ENCODE data around the gene LAIR1. TPM values are rescaled to one million over a fixed set of nuclear protein-coding genes. Genes with fewer than 3 reads are reported as not detected.

The LAIR1 gene
- total RNA-seq, 1 experiment from 2014 or later = not detected

DNA sequence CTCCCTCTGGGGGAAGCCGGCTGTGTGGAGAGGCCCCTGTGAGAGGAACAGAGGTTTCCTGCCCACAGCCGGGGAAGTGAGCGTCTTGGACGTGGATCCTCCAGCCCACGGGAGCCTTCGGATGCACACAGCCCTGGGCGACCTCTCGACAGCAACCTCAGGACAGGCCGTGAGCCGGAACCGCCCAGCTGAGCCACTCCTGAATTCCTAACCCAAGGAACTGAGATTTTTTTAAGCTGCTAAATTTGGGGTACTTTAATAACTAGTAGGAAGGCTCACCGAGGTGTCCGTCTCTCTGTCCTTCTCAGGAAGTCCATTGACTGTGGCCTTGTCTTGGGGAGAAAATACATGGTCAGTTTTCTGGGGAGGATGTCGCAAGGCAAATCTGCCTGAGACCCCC is 9.1 kb downstream of the LAIR1 start:
- intact Hi-C loops (cut with micrococcal nuclease; ENCODE audit: unreplicated experiment) = no loop called here
- no peaks in the 10 kb centered on the region for H3K4me1 Mint-ChIP-seq (ENCODE audit: low read depth, unreplicated experiment)
- H3K4me1 ChIP-seq = no peaks in the 10 kb centered on the region
- no peak overlapping the region for H3K4me3 ChIP-seq (ENCODE audit: low read depth, low read length)
- no peaks in the 10 kb centered on the region for H3K36me3 ChIP-seq (ENCODE audit: control insufficient read depth, insufficient read depth, low read length)
- H3K27ac Mint-ChIP-seq (ENCODE audit: unreplicated experiment) = no peak overlapping the region
- no peaks in the 10 kb centered on the region for H3K36me3 Mint-ChIP-seq (ENCODE audit: insufficient read depth, unreplicated experiment)
- no peak for DNase-seq
- CTCF ChIA-PET = no interaction called here
- POLR2A ChIA-PET = no interaction called here
- H3K9me3 Mint-ChIP-seq (ENCODE audit: unreplicated experiment) = no peaks in the 10 kb centered on the region
- H3K4me3 Mint-ChIP-seq (ENCODE audit: unreplicated experiment) = no peak overlapping the region
- H3K27me3 Mint-ChIP-seq (ENCODE audit: insufficient read depth, unreplicated experiment) = peaks cover 17% of the 10 kb centered on the region
- TF ChIP-seq CTCF (IDR thresholded peaks at IDR 0.05; ENCODE audit: insufficient read depth in 1 of 2, low read depth in 1 of 2, low read length in 1 of 2, severe bottlenecking in 1 of 2, unreplicated experiment in 1 of 2) = no peak
- BruUV-seq (replicated peaks) = no TSS peak
- H3K27me3 ChIP-seq (replicated peaks; ENCODE audit: control insufficient read depth, insufficient read depth, low read length) = no peaks in the 10 kb centered on the region
- no peaks in the 10 kb centered on the region for H3K9me3 ChIP-seq

GRCh38 chr19:54354761-54355160 is 10.0 kb downstream of the LAIR1 start:
- intact Hi-C loops (cut with micrococcal nuclease; ENCODE audit: unreplicated experiment) = no loop called here
- Histone ChIP-seq H3K36me3 (ENCODE audit: control insufficient read depth, insufficient read depth, low read length) (no peaks in the 10 kb centered on the region), H3K9me3 (no peaks in the 10 kb centered on the region), H3K4me3 (ENCODE audit: low read depth, low read length) (no peak overlapping the region), H3K4me1 (no peaks in the 10 kb centered on the region), H3K27me3 (replicated peaks; ENCODE audit: control insufficient read depth, insufficient read depth, low read length) (no peaks in the 10 kb centered on the region)
- no peak for DNase-seq
- Mint-ChIP-seq H3K9me3 (ENCODE audit: unreplicated experiment) (no peaks in the 10 kb centered on the region), H3K27ac (ENCODE audit: unreplicated experiment) (no peak overlapping the region), H3K27me3 (ENCODE audit: insufficient read depth, unreplicated experiment) (peaks cover 20% of the 10 kb centered on the region), H3K4me1 (ENCODE audit: low read depth, unreplicated experiment) (no peaks in the 10 kb centered on the region), H3K4me3 (ENCODE audit: unreplicated experiment) (no peak overlapping the region), H3K36me3 (ENCODE audit: insufficient read depth, unreplicated experiment) (no peaks in the 10 kb centered on the region)
- ChIA-PET CTCF (interaction anchor here (0.5 kb wide), 1 partner anchor 14 kb away, joined by 3 read pairs; no protein-coding TSS in a partner anchor), POLR2A (no interaction called here)
- no TSS peak for BruUV-seq (replicated peaks)
- TF ChIP-seq CTCF (IDR thresholded peaks at IDR 0.05; ENCODE audit: insufficient read depth in 1 of 2, low read depth in 1 of 2, low read length in 1 of 2, severe bottlenecking in 1 of 2, unreplicated experiment in 1 of 2) = no peak

DNA sequence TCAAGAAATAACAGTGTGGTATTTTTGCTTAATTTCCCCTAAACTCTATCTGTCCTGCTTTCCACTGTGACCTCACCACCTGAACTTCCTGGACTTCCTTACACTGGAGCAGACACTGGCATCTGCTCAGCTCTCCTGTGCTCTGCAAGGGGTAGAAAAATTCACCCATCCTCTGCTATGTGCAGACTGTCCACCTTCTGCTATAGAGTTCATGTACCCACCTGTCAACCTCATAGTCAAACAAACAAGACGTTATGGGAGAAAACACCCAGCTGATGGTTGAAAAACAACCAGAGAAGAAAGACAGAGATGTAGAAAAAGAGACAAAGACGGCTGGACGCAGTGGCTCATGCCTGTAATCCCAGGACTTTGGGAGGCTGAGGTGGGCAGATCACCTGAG is 12.2 kb downstream of the LAIR1 start:
- no TSS peak for BruUV-seq (replicated peaks)
- Mint-ChIP-seq H3K4me1 (ENCODE audit: low read depth, unreplicated experiment) (no peaks in the 10 kb centered on the region), H3K36me3 (ENCODE audit: insufficient read depth, unreplicated experiment) (no peaks in the 10 kb centered on the region), H3K27ac (ENCODE audit: unreplicated experiment) (no peak overlapping the region), H3K9me3 (ENCODE audit: unreplicated experiment) (peaks cover 12% of the 10 kb centered on the region), H3K27me3 (ENCODE audit: insufficient read depth, unreplicated experiment) (peaks cover 36% of the 10 kb centered on the region), H3K4me3 (ENCODE audit: unreplicated experiment) (no peak overlapping the region)
- no peak overlapping the region for H3K4me3 ChIP-seq (ENCODE audit: low read depth, low read length)
- TF ChIP-seq CTCF (IDR thresholded peaks at IDR 0.05; ENCODE audit: insufficient read depth in 1 of 2, low read depth in 1 of 2, low read length in 1 of 2, severe bottlenecking in 1 of 2, unreplicated experiment in 1 of 2) = no peak
- H3K27me3 ChIP-seq (replicated peaks; ENCODE audit: control insufficient read depth, insufficient read depth, low read length) = no peaks in the 10 kb centered on the region
- intact Hi-C loops (cut with micrococcal nuclease; ENCODE audit: unreplicated experiment) = no loop called here
- POLR2A ChIA-PET = no interaction called here
- CTCF ChIA-PET = no interaction called here
- H3K4me1 ChIP-seq = no peaks in the 10 kb centered on the region
- no peaks in the 10 kb centered on the region for H3K36me3 ChIP-seq (ENCODE audit: control insufficient read depth, insufficient read depth, low read length)
- H3K9me3 ChIP-seq = no peaks in the 10 kb centered on the region
- no peak for DNase-seq
